HG03439 (cell line): Measurements from ENCODE around the gene IL32.
A peak's percentile ranks its signal among the peaks of the same experiment; 100 is the strongest.

ENCODE experiments used
- ATAC-seq: cut with Tn5 transposase; IDR thresholded peaks from one replicate; pipeline ENCODE4 v1.9.1; 2021; ENCODE audit warnings: mild to moderate bottlenecking, moderate library complexity; ENCODE audit not compliant: unreplicated experiment

Gene IL32

GRCh38 chr16:3088925-3089716 is 23.7 kb downstream of the IL32 start:
- ATAC-seq: no peak

- ATAC-seq: no peak
Measured at GRCh38 chr16:3089717-3090592, 24.5 kb downstream of the IL32 start.

GRCh38 chr16:3091551-3091950 is 26.1 kb downstream of the IL32 start:
- ATAC-seq: no peak

- no peak for ATAC-seq
Measured at GRCh38 chr16:3092501-3092941, 27.1 kb downstream of the IL32 start.

GRCh38 chr16:3094289-3095027 is 29.0 kb downstream of the IL32 start:
- ATAC-seq: no peak

- ATAC-seq: no peak
Measured at GRCh38 chr16:3095869-3096268, 30.4 kb downstream of the IL32 start.

GRCh38 chr16:3096362-3096761 is 30.9 kb downstream of the IL32 start:
- no peak for ATAC-seq

- ATAC-seq: no peak
Measured at GRCh38 chr16:3097266-3097665, 31.8 kb downstream of the IL32 start.

GRCh38 chr16:3098459-3099394 is 33.3 kb downstream of the IL32 start, which contains the start of gene ZSCAN10:
TSS of gene ZSCAN10 (minus strand) at chr16:3099294. CDS start at chr16:3092937, 6,357 bp downstream.
- no peak for ATAC-seq

GRCh38 chr16:3099395-3099731 is 33.9 kb downstream of the IL32 start:
- ATAC-seq: no peak

- ATAC-seq: peak; percentile 63
Measured at GRCh38 chr16:3099732-3100499, 34.5 kb downstream of the IL32 start.

- no peak for ATAC-seq
Measured at GRCh38 chr16:3101018-3101840, 35.8 kb downstream of the IL32 start.

- no peak for ATAC-seq
Measured at GRCh38 chr16:3101841-3102470, 36.5 kb downstream of the IL32 start.

GRCh38 chr16:3106205-3106928 is 40.9 kb downstream of the IL32 start:
- ATAC-seq: peak; percentile 81

- ATAC-seq: no peak
Measured at GRCh38 chr16:3112058-3112880, 46.8 kb downstream of the IL32 start, which contains the start of gene ZNF205. TSS of gene ZNF205 (plus strand) at chr16:3112586. CDS start at chr16:3113431, 845 bp downstream.

GRCh38 chr16:3112881-3113574 is 47.6 kb downstream of the IL32 start:
- no peak for ATAC-seq
